ENCODE results near the gene TRMO.
"Not testable (repeated sequence)": the region's sequence is repeated elsewhere in the genome, so short reads cannot be mapped to it uniquely, and the experiment has no call there.

TRMO gene

GRCh38 chr9:97921959-97922724 is at the start of gene TRMO:
Gene TRMO (minus strand): TSS chr9:97922500. CDS start chr9:97922493, 7 bp downstream.
- peak; percentile 64 for DNase-seq

GRCh38 chr9:97970165-97970564 is 47.9 kb upstream of the TRMO start:
- DNase-seq, result no peak

GRCh38 chr9:97969014-97969413 is 46.7 kb upstream of the TRMO start:
- DNase-seq, result no peak

GRCh38 chr9:97966493-97966892 is 44.2 kb upstream of the TRMO start:
- no peak for DNase-seq

GRCh38 chr9:97964901-97965300 is 42.6 kb upstream of the TRMO start:
- DNase-seq, result no peak

GRCh38 chr9:97963232-97963631 is 40.9 kb upstream of the TRMO start:
- no peak for DNase-seq

- DNase-seq, result no peak
These were observed 40.3 kb upstream of the TRMO start for GRCh38 chr9:97962575-97962974.

GRCh38 chr9:97962136-97962535 is 39.8 kb upstream of the TRMO start:
- DNase-seq, result no peak

- no peak for DNase-seq
These were observed 39.1 kb upstream of the TRMO start for GRCh38 chr9:97961361-97961760.

GRCh38 chr9:97960678-97961328 is 38.5 kb upstream of the TRMO start:
- not testable (repeated sequence) for DNase-seq

GRCh38 chr9:97959585-97959984 is 37.3 kb upstream of the TRMO start:
- DNase-seq, result no peak

- DNase-seq, result no peak
These were observed 36.7 kb upstream of the TRMO start for GRCh38 chr9:97958812-97959511.

- no peak for DNase-seq
These were observed 34.0 kb upstream of the TRMO start for GRCh38 chr9:97956331-97956730.

GRCh38 chr9:97954550-97954989 is 32.3 kb upstream of the TRMO start:
- DNase-seq, result no peak

GRCh38 chr9:97950873-97951272 is 28.6 kb upstream of the TRMO start:
- DNase-seq, result not testable (repeated sequence)

GRCh38 chr9:97947094-97947493 is 24.8 kb upstream of the TRMO start:
- DNase-seq, result not testable (repeated sequence)

- not testable (repeated sequence) for DNase-seq
These were observed 23.2 kb upstream of the TRMO start for GRCh38 chr9:97945470-97945869.

GRCh38 chr9:97944612-97945011 is 22.3 kb upstream of the TRMO start:
- no peak for DNase-seq

GRCh38 chr9:97943308-97943855 is 21.1 kb upstream of the TRMO start:
- DNase-seq, result no peak

- no peak for DNase-seq
These were observed 19.0 kb upstream of the TRMO start for GRCh38 chr9:97941323-97941722.

GRCh38 chr9:97940741-97941140 is 18.4 kb upstream of the TRMO start:
- no peak for DNase-seq

- no peak for DNase-seq
These were observed 17.9 kb upstream of the TRMO start for GRCh38 chr9:97940233-97940632.

- DNase-seq, result no peak
These were observed 15.9 kb upstream of the TRMO start, which contains the start of gene HEMGN for GRCh38 chr9:97938081-97938644. Gene HEMGN (minus strand): TSS chr9:97938172. CDS start chr9:97938136, 36 bp downstream.
